ENCODE data around the gene S100A6. TPM values are rescaled to one million over a fixed set of nuclear protein-coding genes. Genes with fewer than 3 reads are reported as not detected.
A peak's percentile ranks its signal among the peaks of the same experiment; 100 is the strongest.
"Not testable (repeated sequence)": the region's sequence is repeated elsewhere in the genome, so short reads cannot be mapped to it uniquely, and the experiment has no call there.

The S100A6 gene
- total RNA-seq, 1 donor from 2014 or later, result 1,022 TPM

- ATAC-seq (peak; percentile 1), DNase-seq (ENCODE audit: low spot score) (no peak)
- intact Hi-C loops (cut with DNase I), result no loop called here
Observed at GRCh38 chr1:153536671-153537375, 1.0 kb upstream of the S100A6 start.

GRCh38 chr1:153536012-153536670 lies 350 bp upstream of the S100A6 start:
- peak; percentile 87 for ATAC-seq
- DNase-seq (ENCODE audit: low spot score), result peak; percentile 91
- intact Hi-C loops (cut with DNase I), result no loop called here

- no peak for DNase-seq (ENCODE audit: low spot score)
- intact Hi-C loops (cut with DNase I), result loop anchor here (5.0 kb wide), 1 partner anchor 32 kb away; the partner anchor contains the start of gene S100A2
- ATAC-seq, result no peak
Observed at GRCh38 chr1:153534925-153535241, 908 bp downstream of the S100A6 start.

- intact Hi-C loops (cut with DNase I), result loop anchor here (5.0 kb wide), 1 partner anchor 33 kb away; the partner anchor contains the start of gene S100A2
- ATAC-seq, result no peak
- DNase-seq (ENCODE audit: low spot score), result no peak
Observed at GRCh38 chr1:153534226-153534924, 1.4 kb downstream of the S100A6 start.

GRCh38 chr1:153533689-153534201 lies 2.0 kb downstream of the S100A6 start:
- peak; percentile 41 for ATAC-seq
- DNase-seq (ENCODE audit: low spot score), result peak; percentile 80
- intact Hi-C loops (cut with DNase I), result loop anchor here (5.0 kb wide), 1 partner anchor 34 kb away; the partner anchor contains the start of gene S100A2

- peak; percentile 73 for ATAC-seq
- DNase-seq (ENCODE audit: low spot score), result peak; percentile 94
- intact Hi-C loops (cut with DNase I), result loop anchor here (5.0 kb wide), 1 partner anchor 34 kb away; the partner anchor contains the start of gene S100A2
Observed at GRCh38 chr1:153532769-153533599, 2.8 kb downstream of the S100A6 start.

GRCh38 chr1:153532181-153532580 lies 3.6 kb downstream of the S100A6 start:
- intact Hi-C loops (cut with DNase I), result loop anchor here (5.0 kb wide), 1 partner anchor 35 kb away; the partner anchor contains the start of gene S100A2
- ATAC-seq (no peak), DNase-seq (ENCODE audit: low spot score) (peak; percentile 9)

- ATAC-seq (no peak), DNase-seq (ENCODE audit: low spot score) (peak; percentile 18)
- intact Hi-C loops (cut with DNase I), result loop anchor here (5.0 kb wide), 1 partner anchor 36 kb away; the partner anchor contains the start of gene S100A2
Observed at GRCh38 chr1:153531638-153532037, 4.2 kb downstream of the S100A6 start.

GRCh38 chr1:153527683-153528040 lies 8.1 kb downstream of the S100A6 start:
- ATAC-seq, result no peak
- intact Hi-C loops (cut with DNase I), result no loop called here

GRCh38 chr1:153527023-153527682 lies 8.6 kb downstream of the S100A6 start:
- peak; percentile 30 for DNase-seq (ENCODE audit: low spot score)
- intact Hi-C loops (cut with DNase I), result no loop called here
- no peak for ATAC-seq

More at GRCh38 chr1:153527683-153528040, 8.1 kb downstream of the S100A6 start:
- DNase-seq (ENCODE audit: low spot score), result peak; percentile 8

- ATAC-seq (peak; percentile 21), DNase-seq (ENCODE audit: low spot score) (peak; percentile 60)
- intact Hi-C loops (cut with DNase I), result no loop called here
Observed at GRCh38 chr1:153526132-153526543, 9.7 kb downstream of the S100A6 start.

GRCh38 chr1:153525088-153525728 lies 10.6 kb downstream of the S100A6 start:
- intact Hi-C loops (cut with DNase I), result no loop called here
- ATAC-seq (peak; percentile 89), DNase-seq (ENCODE audit: low spot score) (peak; percentile 53)

GRCh38 chr1:153522353-153523048 lies 13.3 kb downstream of the S100A6 start:
- intact Hi-C loops (cut with DNase I); DNase-seq (ENCODE audit: low spot score); ATAC-seq: not testable (repeated sequence)

- DNase-seq (ENCODE audit: low spot score); ATAC-seq; intact Hi-C loops (cut with DNase I): not testable (repeated sequence)
Observed at GRCh38 chr1:153521808-153522207, 14.0 kb downstream of the S100A6 start.

GRCh38 chr1:153520818-153521476 lies 14.8 kb downstream of the S100A6 start:
- intact Hi-C loops (cut with DNase I), result no loop called here
- ATAC-seq (no peak), DNase-seq (ENCODE audit: low spot score) (no peak)

GRCh38 chr1:153520137-153520691 lies 15.6 kb downstream of the S100A6 start:
- ATAC-seq; intact Hi-C loops (cut with DNase I); DNase-seq (ENCODE audit: low spot score): not testable (repeated sequence)
